GM12875 (cell line): Measurements from ENCODE around the gene SLC12A4.

Experiments used
- H3K4me3 ChIP-seq: one replicate; pipeline ENCODE4 v1.5.1; 2011; ENCODE audit warnings: low read depth, low read length, control low read depth
- TF ChIP-seq, protein P1 (sequence below): IDR thresholded peaks from 2 replicates; pipeline ENCODE4 v1.5.1; 2011; ENCODE audit warnings: low read depth, mild to moderate bottlenecking, control low read depth, inconsistent platforms, low read length, moderate library complexity, borderline replicate concordance; ENCODE audit not compliant: insufficient read depth

The SLC12A4 gene

DNA sequence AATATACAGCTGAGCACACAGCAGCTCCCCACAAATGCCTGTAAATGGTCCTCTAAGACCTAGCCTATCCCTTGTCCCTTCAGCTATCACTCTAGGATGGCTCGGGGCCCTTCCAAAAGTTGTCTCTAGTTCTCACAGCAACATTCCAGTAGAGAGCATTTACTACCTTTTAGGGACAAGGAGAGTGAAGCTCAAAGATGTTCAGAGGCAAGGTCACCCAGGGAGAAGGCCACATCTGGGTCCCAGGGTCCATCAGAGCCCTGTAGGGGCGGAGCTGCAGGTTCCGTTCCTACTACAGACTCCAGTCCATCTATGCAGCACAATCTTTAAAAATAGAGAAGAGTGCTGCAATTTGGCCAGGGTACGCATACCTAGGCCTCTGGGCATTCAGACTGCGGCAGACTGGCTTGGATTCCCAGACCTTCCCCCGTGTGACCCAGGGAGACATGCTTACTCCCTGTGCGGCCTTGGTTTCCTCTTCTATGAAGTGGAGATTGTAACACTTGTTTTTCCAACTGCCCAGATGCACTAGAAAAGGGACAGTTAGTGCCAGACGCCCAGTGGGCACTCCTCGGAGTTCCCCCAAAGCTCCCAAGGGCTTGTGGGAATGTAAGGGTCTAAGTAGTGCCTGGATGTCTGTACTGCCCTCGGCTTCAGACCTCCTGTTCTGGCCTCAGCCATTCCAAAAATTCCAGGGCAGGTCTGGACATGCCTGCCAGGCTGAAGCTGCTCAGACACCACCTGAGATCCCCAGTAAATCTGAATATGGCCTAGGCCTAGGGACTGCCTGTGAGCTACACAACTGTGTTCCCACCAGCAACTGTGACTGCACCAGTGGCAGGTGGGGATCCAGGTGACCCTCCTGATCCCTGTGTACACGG lies 2.5 kb downstream of the SLC12A4 start:
- H3K4me3 ChIP-seq: no peak overlapping the region
- TF ChIP-seq, protein P1, sequence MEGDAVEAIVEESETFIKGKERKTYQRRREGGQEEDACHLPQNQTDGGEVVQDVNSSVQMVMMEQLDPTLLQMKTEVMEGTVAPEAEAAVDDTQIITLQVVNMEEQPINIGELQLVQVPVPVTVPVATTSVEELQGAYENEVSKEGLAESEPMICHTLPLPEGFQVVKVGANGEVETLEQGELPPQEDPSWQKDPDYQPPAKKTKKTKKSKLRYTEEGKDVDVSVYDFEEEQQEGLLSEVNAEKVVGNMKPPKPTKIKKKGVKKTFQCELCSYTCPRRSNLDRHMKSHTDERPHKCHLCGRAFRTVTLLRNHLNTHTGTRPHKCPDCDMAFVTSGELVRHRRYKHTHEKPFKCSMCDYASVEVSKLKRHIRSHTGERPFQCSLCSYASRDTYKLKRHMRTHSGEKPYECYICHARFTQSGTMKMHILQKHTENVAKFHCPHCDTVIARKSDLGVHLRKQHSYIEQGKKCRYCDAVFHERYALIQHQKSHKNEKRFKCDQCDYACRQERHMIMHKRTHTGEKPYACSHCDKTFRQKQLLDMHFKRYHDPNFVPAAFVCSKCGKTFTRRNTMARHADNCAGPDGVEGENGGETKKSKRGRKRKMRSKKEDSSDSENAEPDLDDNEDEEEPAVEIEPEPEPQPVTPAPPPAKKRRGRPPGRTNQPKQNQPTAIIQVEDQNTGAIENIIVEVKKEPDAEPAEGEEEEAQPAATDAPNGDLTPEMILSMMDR: no peak

DNA sequence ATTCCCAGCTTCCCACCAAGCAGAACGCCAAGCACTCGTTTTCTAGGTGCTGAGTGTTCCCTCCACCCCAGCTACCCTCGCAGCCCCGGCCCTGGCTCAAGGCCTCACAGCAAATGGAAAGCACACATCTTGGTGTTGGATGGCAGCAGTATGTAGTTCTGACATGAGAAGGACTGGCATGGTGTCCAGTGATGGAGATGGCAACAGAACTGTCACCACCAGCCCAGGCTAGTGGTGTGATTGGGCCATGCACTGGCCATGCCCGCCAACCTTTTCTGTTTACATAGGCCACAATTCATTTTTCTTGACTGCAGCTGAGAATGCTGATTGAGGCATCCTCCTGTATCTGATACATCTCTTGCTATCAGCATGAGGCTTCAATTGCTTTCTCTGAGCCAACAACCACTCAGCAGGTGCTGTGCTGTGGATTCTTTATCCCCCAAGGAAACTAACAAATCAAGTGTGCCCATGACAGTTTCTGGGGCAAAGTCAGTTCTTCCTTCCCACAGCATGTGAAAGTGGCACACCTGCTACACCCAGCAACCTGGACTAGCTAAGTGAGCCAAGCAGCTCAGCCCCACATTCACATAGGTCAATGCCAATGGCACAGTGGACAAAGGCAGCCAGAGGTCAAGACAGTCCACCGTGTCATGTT lies 3.8 kb downstream of the SLC12A4 start:
- TF ChIP-seq, protein P1: no peak
- H3K4me3 ChIP-seq: no peak overlapping the region

DNA sequence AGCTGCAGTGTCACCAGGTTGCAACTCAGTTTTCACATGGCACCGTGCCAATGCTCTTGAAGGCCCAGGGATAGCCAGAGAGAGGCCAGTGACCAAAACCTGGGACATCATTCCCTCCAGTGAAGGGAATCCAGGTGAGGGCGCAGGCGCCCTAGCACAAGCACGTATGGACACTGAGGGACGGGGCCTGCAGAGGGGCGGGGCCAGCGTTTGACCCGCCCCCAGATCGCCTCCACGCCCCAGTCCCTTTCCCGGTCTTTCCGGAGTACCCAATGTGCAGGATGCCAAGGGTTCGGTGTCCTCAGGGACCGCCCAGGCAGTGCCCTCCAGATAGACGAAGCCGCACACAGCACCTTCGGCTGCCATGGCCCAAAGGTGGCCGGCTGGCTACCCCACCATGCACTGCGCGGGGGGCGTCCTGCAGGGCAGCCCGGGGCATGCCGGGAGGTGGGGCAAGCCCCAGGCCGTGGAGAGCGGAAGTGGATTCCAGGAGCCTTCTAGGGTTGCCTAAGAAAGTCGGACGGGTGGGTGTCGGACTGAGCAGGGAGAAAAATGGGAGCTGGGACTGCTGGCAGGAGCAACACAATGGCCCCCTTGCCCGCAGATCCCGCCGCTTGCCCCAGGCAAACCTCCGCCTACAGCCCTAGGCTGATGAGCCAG lies 4.6 kb downstream of the SLC12A4 start:
- TF ChIP-seq, protein P1: no peak
- H3K4me3 ChIP-seq: no peak overlapping the region

DNA sequence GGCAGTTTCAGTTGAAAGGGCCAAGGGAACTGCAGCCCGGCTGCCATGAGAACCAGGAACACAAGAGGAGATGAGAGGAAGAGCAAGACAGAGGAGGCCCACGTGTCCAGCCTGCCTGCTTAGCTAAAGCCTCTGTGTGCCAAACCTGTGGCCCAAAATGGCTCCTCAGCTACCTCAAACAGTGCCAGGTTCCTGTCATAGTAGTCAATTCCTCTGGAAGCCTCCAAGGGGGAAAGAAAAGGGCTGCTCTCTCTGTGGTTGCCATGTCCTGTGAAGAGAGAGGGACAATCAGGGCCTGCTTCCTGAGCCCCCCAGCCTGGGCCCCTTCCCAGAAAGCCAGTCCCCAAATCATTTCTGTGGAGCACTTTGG lies 5.2 kb downstream of the SLC12A4 start:
- TF ChIP-seq, protein P1: no peak
- no peak overlapping the region for H3K4me3 ChIP-seq

DNA sequence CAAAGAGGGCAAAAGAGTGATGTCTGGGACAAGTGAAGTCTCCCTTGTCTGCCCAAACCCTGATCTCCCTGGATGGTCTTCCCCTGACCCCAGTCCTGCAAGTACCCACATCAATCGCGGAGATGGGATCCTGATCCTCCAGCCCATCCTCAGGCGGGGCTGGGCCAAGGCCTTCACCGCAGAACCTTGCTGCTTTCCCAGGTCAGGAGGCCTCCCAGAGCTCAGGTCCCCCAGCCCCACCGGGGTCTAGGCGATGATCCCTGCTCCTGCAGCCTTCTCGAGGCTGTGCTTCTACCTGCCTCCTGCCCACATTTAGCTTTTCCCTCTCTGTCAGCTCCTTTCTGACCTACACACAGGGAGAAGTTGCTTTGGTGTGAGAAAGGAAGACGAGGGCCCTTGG lies 6.3 kb downstream of the SLC12A4 start:
- TF ChIP-seq, protein P1: no peak
- no peak overlapping the region for H3K4me3 ChIP-seq

DNA sequence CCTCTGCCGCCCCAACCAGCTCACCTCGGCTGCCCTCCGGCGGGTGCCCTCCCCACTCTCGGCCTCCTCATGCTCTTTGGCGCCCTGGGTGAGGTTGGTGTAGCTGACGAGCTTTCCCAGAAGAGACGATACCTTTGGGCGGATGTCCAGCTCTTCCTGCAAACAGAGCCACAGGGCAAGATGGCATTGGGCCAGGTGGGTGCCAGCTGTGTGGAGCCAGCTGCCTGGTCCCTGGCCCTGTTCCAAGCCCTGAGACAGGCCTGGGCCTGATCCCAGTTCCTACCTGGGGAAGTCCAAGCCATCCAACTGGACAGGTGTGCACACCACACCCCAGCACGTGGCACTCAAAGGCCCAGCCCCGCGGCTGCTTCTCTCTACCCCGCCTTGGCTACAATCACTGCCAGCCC lies 6.9 kb downstream of the SLC12A4 start:
- H3K4me3 ChIP-seq: no peak overlapping the region
- TF ChIP-seq, protein P1: no peak
